ENCODE data around the gene JAKMIP1.
"Not testable (repeated sequence)": the region's sequence is repeated elsewhere in the genome, so short reads cannot be mapped to it uniquely, and the experiment has no call there.

Gene JAKMIP1

GRCh38 chr4:6141021-6141420 is 59.3 kb downstream of the JAKMIP1 start:
- DNase-seq, result not testable (repeated sequence)

- DNase-seq, result no peak
Measured at GRCh38 chr4:6137747-6138135, 62.6 kb downstream of the JAKMIP1 start.

- DNase-seq, result no peak
Measured at GRCh38 chr4:6137027-6137746, 63.2 kb downstream of the JAKMIP1 start.

GRCh38 chr4:6134612-6135220 is 65.6 kb downstream of the JAKMIP1 start:
- DNase-seq, result peak; percentile 14

GRCh38 chr4:6132716-6133115 is 67.6 kb downstream of the JAKMIP1 start:
- no peak for DNase-seq

GRCh38 chr4:6128221-6128850 is 72.0 kb downstream of the JAKMIP1 start:
- DNase-seq, result no peak

GRCh38 chr4:6126971-6127745 is 73.2 kb downstream of the JAKMIP1 start:
- no peak for DNase-seq

- no peak for DNase-seq
Measured at GRCh38 chr4:6125103-6125651, 75.2 kb downstream of the JAKMIP1 start.

GRCh38 chr4:6124386-6125102 is 75.8 kb downstream of the JAKMIP1 start:
- no peak for DNase-seq

- DNase-seq, result no peak
Measured at GRCh38 chr4:6123976-6124375, 76.4 kb downstream of the JAKMIP1 start.

- no peak for DNase-seq
Measured at GRCh38 chr4:6123541-6123940, 76.8 kb downstream of the JAKMIP1 start.

GRCh38 chr4:6123116-6123515 is 77.2 kb downstream of the JAKMIP1 start:
- no peak for DNase-seq

GRCh38 chr4:6122496-6122895 is 77.9 kb downstream of the JAKMIP1 start:
- no peak for DNase-seq

GRCh38 chr4:6121941-6122340 is 78.4 kb downstream of the JAKMIP1 start:
- DNase-seq, result no peak

- no peak for DNase-seq
Measured at GRCh38 chr4:6121276-6121850, 79.0 kb downstream of the JAKMIP1 start.

GRCh38 chr4:6120361-6120760 is 80.0 kb downstream of the JAKMIP1 start:
- DNase-seq, result no peak

- no peak for DNase-seq
Measured at GRCh38 chr4:6119507-6120020, 80.8 kb downstream of the JAKMIP1 start.

GRCh38 chr4:6118201-6118600 is 82.1 kb downstream of the JAKMIP1 start:
- no peak for DNase-seq

GRCh38 chr4:6116696-6117285 is 83.6 kb downstream of the JAKMIP1 start:
- DNase-seq, result no peak

- DNase-seq, result no peak
Measured at GRCh38 chr4:6115746-6116586, 84.4 kb downstream of the JAKMIP1 start.
